GM21786 (cell line): ENCODE results near the gene TMEM38B.
"Not testable (repeated sequence)": the region's sequence is repeated elsewhere in the genome, so short reads cannot be mapped to it uniquely, and the experiment has no call there.

Experiments used
- ATAC-seq: cut with Tn5 transposase; IDR thresholded peaks from one replicate; pipeline ENCODE4 v1.9.1; 2021; ENCODE audit not compliant: unreplicated experiment

Gene TMEM38B

GRCh38 chr9:105681313-105681712 is 13.0 kb upstream of the TMEM38B start:
- no peak for ATAC-seq

- no peak for ATAC-seq
Observed at GRCh38 chr9:105681724-105682123, 12.6 kb upstream of the TMEM38B start.

- ATAC-seq: no peak
Observed at GRCh38 chr9:105683688-105684275, 10.6 kb upstream of the TMEM38B start.

- no peak for ATAC-seq
Observed at GRCh38 chr9:105686936-105687335, 7.4 kb upstream of the TMEM38B start.

- no peak for ATAC-seq
Observed at GRCh38 chr9:105690742-105691141, 3.6 kb upstream of the TMEM38B start.

GRCh38 chr9:105693435-105694189 is 729 bp upstream of the TMEM38B start:
- peak; percentile 32 for ATAC-seq

- ATAC-seq: peak; percentile 52
Observed at GRCh38 chr9:105694848-105695581, 674 bp downstream of the TMEM38B start.

- no peak for ATAC-seq
Observed at GRCh38 chr9:105696219-105696793, 2.0 kb downstream of the TMEM38B start.

- no peak for ATAC-seq
Observed at GRCh38 chr9:105697871-105698270, 3.5 kb downstream of the TMEM38B start.

GRCh38 chr9:105698348-105698870 is 4.1 kb downstream of the TMEM38B start:
- no peak for ATAC-seq

GRCh38 chr9:105700668-105701067 is 6.3 kb downstream of the TMEM38B start:
- ATAC-seq: no peak

- no peak for ATAC-seq
Observed at GRCh38 chr9:105701145-105701544, 6.8 kb downstream of the TMEM38B start.

GRCh38 chr9:105702207-105702606 is 7.9 kb downstream of the TMEM38B start:
- ATAC-seq: no peak

GRCh38 chr9:105703638-105704037 is 9.3 kb downstream of the TMEM38B start:
- ATAC-seq: not testable (repeated sequence)

GRCh38 chr9:105706156-105706555 is 11.8 kb downstream of the TMEM38B start:
- ATAC-seq: no peak

GRCh38 chr9:105708405-105708804 is 14.1 kb downstream of the TMEM38B start:
- peak; percentile 70 for ATAC-seq

GRCh38 chr9:105710638-105711037 is 16.3 kb downstream of the TMEM38B start:
- no peak for ATAC-seq

GRCh38 chr9:105711867-105712266 is 17.5 kb downstream of the TMEM38B start:
- no peak for ATAC-seq

- ATAC-seq: no peak
Observed at GRCh38 chr9:105712297-105712696, 18.0 kb downstream of the TMEM38B start.

GRCh38 chr9:105712773-105713172 is 18.4 kb downstream of the TMEM38B start:
- no peak for ATAC-seq

- ATAC-seq: no peak
Observed at GRCh38 chr9:105713260-105714019, 19.1 kb downstream of the TMEM38B start.
